ENCODE results near the gene METTL24.
"Not testable (repeated sequence)": the region's sequence is repeated elsewhere in the genome, so short reads cannot be mapped to it uniquely, and the experiment has no call there.

The METTL24 gene

DNA sequence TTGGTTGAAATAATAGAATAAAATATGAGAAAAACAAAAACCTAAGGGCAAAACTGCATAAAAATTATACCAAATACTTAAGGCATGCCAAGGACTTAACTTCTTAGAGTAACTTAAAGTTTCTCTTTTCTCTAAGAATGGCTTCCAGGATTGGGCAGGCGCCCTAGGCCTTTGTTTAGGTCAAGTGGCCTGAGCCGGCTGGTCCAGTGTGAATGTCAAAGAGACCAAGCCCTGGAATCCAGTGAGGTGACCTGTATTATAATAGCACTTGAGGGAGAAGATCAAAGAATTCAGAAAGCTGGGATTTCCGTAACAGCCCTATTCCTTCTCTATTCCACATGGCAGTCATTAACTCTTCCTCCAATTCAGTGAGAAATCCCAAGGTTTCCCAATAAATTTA is 6.6 kb downstream of the METTL24 start:
- no peaks in the 10 kb centered on the region for H3K36me3 ChIP-seq (ENCODE audit: control insufficient read depth, insufficient read depth, low read length)
- no peak overlapping the region for H3K27ac ChIP-seq (ENCODE audit: low read depth, low read length)
- peaks cover 4% of the 10 kb centered on the region for H3K27me3 ChIP-seq (ENCODE audit: control insufficient read depth, insufficient read depth, low read length)
- no peaks in the 10 kb centered on the region for H3K9me3 ChIP-seq (ENCODE audit: control insufficient read depth, insufficient read depth, low read depth, low read length)
- H3K9ac ChIP-seq (ENCODE audit: low read length): no peak overlapping the region
- no peak overlapping the region for H3K4me3 ChIP-seq (ENCODE audit: low read depth, low read length)
- H3K4me1 ChIP-seq (ENCODE audit: control insufficient read depth, insufficient read depth, low read length): peaks cover 30% of the 10 kb centered on the region

DNA sequence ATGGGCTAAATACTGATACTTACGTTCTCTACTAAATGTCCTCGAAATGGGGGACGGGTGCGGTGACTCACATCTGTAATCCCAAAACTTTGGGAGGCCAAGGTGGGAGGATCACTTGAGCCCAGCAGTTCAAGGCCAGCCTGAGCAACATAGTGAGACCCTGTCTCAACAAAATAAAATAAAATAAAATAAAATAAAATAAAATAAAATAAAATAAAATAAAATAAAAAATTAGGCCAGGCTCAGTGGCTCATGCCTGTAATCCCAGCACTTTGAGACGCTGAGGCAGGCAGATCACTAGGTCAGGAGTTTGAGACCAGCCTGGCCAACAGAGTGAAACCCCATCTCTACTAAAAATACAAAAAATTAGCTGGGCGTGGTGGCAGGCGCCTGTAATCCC is 7.6 kb downstream of the METTL24 start:
- not testable (repeated sequence) for H3K36me3 ChIP-seq (ENCODE audit: control insufficient read depth, insufficient read depth, low read length); H3K4me3 ChIP-seq (ENCODE audit: low read depth, low read length); H3K27ac ChIP-seq (ENCODE audit: low read depth, low read length); H3K9me3 ChIP-seq (ENCODE audit: control insufficient read depth, insufficient read depth, low read depth, low read length); H3K27me3 ChIP-seq (ENCODE audit: control insufficient read depth, insufficient read depth, low read length); H3K9ac ChIP-seq (ENCODE audit: low read length)
- peaks cover 23% of the 10 kb centered on the region for H3K4me1 ChIP-seq (ENCODE audit: control insufficient read depth, insufficient read depth, low read length)

DNA sequence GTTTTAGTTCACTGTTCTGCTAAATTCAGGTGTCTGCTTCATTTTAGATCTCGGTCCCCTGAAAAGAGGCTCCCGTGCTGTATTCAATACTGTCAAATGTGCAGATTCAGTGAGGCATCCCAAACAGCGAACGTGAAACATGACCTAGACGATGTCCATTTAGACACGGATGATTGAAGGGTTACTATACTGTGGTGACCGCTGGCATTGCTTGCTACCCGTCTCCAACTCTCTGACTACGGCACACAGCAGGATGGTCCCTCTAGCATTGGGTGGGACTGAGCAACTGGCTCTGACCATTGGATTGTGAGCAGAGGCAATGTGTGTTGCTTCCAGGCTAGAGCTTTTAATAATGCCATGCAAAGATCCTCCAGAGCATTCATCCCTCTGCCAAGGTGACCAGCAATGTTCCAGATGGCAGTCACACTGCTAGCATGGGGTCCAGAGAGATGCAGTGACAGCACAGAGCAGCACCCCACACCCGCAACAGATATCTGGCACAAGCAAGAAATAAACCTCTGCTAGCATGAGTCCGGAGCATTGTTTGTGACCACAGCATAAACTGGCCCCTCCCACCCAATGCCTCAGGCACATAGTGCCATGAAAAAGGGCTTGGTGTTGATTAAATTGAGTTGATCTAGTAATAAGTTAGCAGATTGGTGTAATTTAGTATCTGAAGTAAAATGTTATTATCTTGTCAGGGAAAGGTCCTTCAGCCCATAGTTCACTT is 9.0 kb downstream of the METTL24 start:
- no peak overlapping the region for H3K4me3 ChIP-seq (ENCODE audit: low read depth, low read length)
- no peaks in the 10 kb centered on the region for H3K9me3 ChIP-seq (ENCODE audit: control insufficient read depth, insufficient read depth, low read depth, low read length)
- H3K27ac ChIP-seq (ENCODE audit: low read depth, low read length): no peak overlapping the region
- H3K4me1 ChIP-seq (ENCODE audit: control insufficient read depth, insufficient read depth, low read length): peaks cover 15% of the 10 kb centered on the region
- no peak overlapping the region for H3K9ac ChIP-seq (ENCODE audit: low read length)
- no peaks in the 10 kb centered on the region for H3K27me3 ChIP-seq (ENCODE audit: control insufficient read depth, insufficient read depth, low read length)
- H3K36me3 ChIP-seq (ENCODE audit: control insufficient read depth, insufficient read depth, low read length): no peaks in the 10 kb centered on the region

- H3K4me3 ChIP-seq (ENCODE audit: low read depth, low read length): no peak overlapping the region
- no peaks in the 10 kb centered on the region for H3K36me3 ChIP-seq (ENCODE audit: control insufficient read depth, insufficient read depth, low read length)
Measured at GRCh38 chr6:110345025-110345424, 13.1 kb downstream of the METTL24 start.

GRCh38 chr6:110342759-110343158 is 15.4 kb downstream of the METTL24 start:
- no peaks in the 10 kb centered on the region for H3K9me3 ChIP-seq (ENCODE audit: control insufficient read depth, insufficient read depth, low read depth, low read length)
- no peak overlapping the region for H3K27ac ChIP-seq (ENCODE audit: low read depth, low read length)
- H3K4me3 ChIP-seq (ENCODE audit: low read depth, low read length): no peak overlapping the region
- peaks cover 12% of the 10 kb centered on the region; the same call in 1 of the 2 replicates for H3K4me1 ChIP-seq (ENCODE audit: control insufficient read depth, insufficient read depth, low read length)
- no peak overlapping the region for H3K9ac ChIP-seq (ENCODE audit: low read length)
- H3K27me3 ChIP-seq (ENCODE audit: control insufficient read depth, insufficient read depth, low read length): no peaks in the 10 kb centered on the region
- no peaks in the 10 kb centered on the region for H3K36me3 ChIP-seq (ENCODE audit: control insufficient read depth, insufficient read depth, low read length)

More at GRCh38 chr6:110345025-110345424, 13.1 kb downstream of the METTL24 start:
- Histone ChIP-seq H3K27ac (ENCODE audit: low read depth, low read length) (no peak overlapping the region), H3K4me1 (ENCODE audit: control insufficient read depth, insufficient read depth, low read length) (peaks cover 12% of the 10 kb centered on the region; the same call in 1 of the 2 replicates), H3K9me3 (ENCODE audit: control insufficient read depth, insufficient read depth, low read depth, low read length) (no peaks in the 10 kb centered on the region), H3K9ac (ENCODE audit: low read length) (no peak overlapping the region), H3K27me3 (ENCODE audit: control insufficient read depth, insufficient read depth, low read length) (no peaks in the 10 kb centered on the region)

DNA sequence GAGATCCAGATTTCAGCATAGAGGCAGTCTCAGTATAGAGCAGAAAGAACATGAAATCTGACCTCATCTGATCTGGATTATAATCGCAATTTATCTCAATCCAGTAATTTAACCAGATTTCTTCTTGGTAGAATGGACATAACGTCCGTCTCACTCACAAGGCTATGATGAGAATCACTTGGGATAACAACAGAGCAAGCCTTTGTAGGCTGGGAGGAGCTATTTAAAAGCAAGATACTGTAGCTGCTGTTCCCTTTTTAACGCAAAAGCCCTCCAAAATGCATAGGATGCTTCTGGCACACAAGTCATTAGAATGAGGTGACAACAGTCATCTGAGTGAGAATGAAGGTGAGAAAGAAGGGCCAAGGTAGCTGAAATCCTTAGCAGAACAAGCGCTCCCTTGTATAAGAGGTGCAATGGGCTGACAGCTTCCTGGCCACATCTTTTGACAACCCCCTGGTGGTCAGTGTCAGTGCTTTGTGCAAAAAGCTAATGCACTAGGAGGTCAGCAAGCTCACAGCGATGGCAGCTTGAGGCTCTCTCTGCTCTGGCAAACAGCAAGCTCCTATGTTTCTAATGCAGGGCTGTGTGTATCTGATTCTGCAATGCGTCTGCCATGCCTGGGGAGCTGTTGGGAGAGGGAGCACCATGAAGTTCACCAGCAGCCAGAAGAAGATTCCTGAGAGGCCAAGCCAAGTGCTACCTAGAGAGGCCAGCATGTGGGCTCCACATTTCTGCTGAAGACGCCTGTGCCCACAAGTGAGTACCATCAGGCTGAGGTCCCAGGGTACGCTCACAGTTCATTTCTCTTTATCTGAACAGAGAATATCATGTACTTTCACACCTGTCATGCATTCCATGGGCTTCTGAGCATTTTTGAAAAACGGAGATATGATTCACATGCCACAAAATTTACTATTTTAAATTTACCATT is 16.2 kb downstream of the METTL24 start:
- H3K9ac ChIP-seq (ENCODE audit: low read length): no peak overlapping the region
- H3K4me1 ChIP-seq (ENCODE audit: control insufficient read depth, insufficient read depth, low read length): peaks cover 12% of the 10 kb centered on the region; the same call in 1 of the 2 replicates
- no peak overlapping the region for H3K27ac ChIP-seq (ENCODE audit: low read depth, low read length)
- H3K9me3 ChIP-seq (ENCODE audit: control insufficient read depth, insufficient read depth, low read depth, low read length): no peaks in the 10 kb centered on the region
- no peak overlapping the region for H3K4me3 ChIP-seq (ENCODE audit: low read depth, low read length)
- no peaks in the 10 kb centered on the region for H3K27me3 ChIP-seq (ENCODE audit: control insufficient read depth, insufficient read depth, low read length)
- H3K36me3 ChIP-seq (ENCODE audit: control insufficient read depth, insufficient read depth, low read length): no peaks in the 10 kb centered on the region

- H3K9me3 ChIP-seq (ENCODE audit: control insufficient read depth, insufficient read depth, low read depth, low read length): no peaks in the 10 kb centered on the region
- no peak overlapping the region for H3K9ac ChIP-seq (ENCODE audit: low read length)
- no peak overlapping the region for H3K27ac ChIP-seq (ENCODE audit: low read depth, low read length)
- H3K27me3 ChIP-seq (ENCODE audit: control insufficient read depth, insufficient read depth, low read length): no peaks in the 10 kb centered on the region
- H3K4me1 ChIP-seq (ENCODE audit: control insufficient read depth, insufficient read depth, low read length): peaks cover 12% of the 10 kb centered on the region; the same call in 1 of the 2 replicates
- H3K36me3 ChIP-seq (ENCODE audit: control insufficient read depth, insufficient read depth, low read length): no peaks in the 10 kb centered on the region
- no peak overlapping the region for H3K4me3 ChIP-seq (ENCODE audit: low read depth, low read length)
Measured at GRCh38 chr6:110341067-110341466, 17.1 kb downstream of the METTL24 start.

DNA sequence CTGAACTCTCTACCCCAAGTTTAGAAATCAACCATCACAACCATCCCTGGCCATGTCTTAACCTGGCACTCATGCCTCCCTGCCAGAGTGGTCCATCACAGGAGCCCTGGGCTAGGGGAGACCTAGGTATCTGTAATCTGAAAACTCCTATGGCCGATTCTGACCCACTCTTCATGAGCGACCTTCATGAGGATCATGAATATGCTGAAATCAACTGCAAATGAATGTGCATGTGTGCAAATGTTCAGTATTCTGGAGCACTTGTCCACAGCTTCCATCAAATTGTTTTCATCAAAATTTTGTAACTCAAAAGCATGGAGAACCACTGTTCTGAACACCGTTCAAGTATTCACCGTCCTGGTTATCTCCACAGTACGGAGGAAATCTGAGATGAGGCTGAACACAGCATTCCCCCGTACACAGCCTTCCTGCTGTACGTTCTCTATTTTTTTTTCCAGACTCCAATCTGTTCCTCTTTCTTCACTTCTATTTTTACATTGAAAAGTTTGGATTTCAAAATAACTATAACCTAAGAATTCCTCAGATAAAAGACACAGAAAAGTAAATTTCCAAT is 17.7 kb downstream of the METTL24 start:
- H3K9ac ChIP-seq (ENCODE audit: low read length): no peak overlapping the region
- no peak overlapping the region for H3K27ac ChIP-seq (ENCODE audit: low read depth, low read length)
- no peaks in the 10 kb centered on the region for H3K9me3 ChIP-seq (ENCODE audit: control insufficient read depth, insufficient read depth, low read depth, low read length)
- H3K36me3 ChIP-seq (ENCODE audit: control insufficient read depth, insufficient read depth, low read length): no peaks in the 10 kb centered on the region
- no peaks in the 10 kb centered on the region for H3K27me3 ChIP-seq (ENCODE audit: control insufficient read depth, insufficient read depth, low read length)
- no peak overlapping the region for H3K4me3 ChIP-seq (ENCODE audit: low read depth, low read length)
- H3K4me1 ChIP-seq (ENCODE audit: control insufficient read depth, insufficient read depth, low read length): peaks cover 12% of the 10 kb centered on the region; the same call in 1 of the 2 replicates

- H3K36me3 ChIP-seq (ENCODE audit: control insufficient read depth, insufficient read depth, low read length): no peaks in the 10 kb centered on the region
- H3K27ac ChIP-seq (ENCODE audit: low read depth, low read length): no peak overlapping the region
- H3K9me3 ChIP-seq (ENCODE audit: control insufficient read depth, insufficient read depth, low read depth, low read length): no peaks in the 10 kb centered on the region
- no peaks in the 10 kb centered on the region for H3K27me3 ChIP-seq (ENCODE audit: control insufficient read depth, insufficient read depth, low read length)
- H3K4me3 ChIP-seq (ENCODE audit: low read depth, low read length): no peak overlapping the region
- H3K9ac ChIP-seq (ENCODE audit: low read length): no peak overlapping the region
- peaks cover 12% of the 10 kb centered on the region; the same call in 1 of the 2 replicates for H3K4me1 ChIP-seq (ENCODE audit: control insufficient read depth, insufficient read depth, low read length)
Measured at GRCh38 chr6:110338820-110339470, 19.2 kb downstream of the METTL24 start.

DNA sequence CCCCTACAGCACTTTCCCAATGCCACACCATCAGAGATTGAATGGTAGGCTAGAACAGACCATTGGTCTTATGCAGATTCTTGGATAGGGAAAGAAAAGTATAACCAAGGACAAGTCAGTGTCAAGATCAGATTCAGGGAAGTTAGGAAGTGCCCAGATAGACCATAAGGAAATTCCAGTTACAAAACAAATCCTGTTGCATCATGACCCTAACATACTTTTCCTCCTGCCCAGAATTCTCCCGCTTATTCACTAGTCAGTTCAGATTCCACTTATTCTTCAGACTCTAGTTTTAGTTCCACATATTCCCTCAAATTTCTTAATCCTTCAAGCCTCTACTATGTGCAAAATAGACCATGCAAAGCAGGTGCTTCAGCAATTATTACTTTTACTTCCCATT is 20.7 kb downstream of the METTL24 start:
- Histone ChIP-seq H3K4me3 (ENCODE audit: low read depth, low read length) (no peak overlapping the region), H3K4me1 (ENCODE audit: control insufficient read depth, insufficient read depth, low read length) (peaks cover 8% of the 10 kb centered on the region; the same call in 1 of the 2 replicates), H3K9ac (ENCODE audit: low read length) (no peak overlapping the region), H3K36me3 (ENCODE audit: control insufficient read depth, insufficient read depth, low read length) (no peaks in the 10 kb centered on the region), H3K9me3 (ENCODE audit: control insufficient read depth, insufficient read depth, low read depth, low read length) (no peaks in the 10 kb centered on the region), H3K27me3 (ENCODE audit: control insufficient read depth, insufficient read depth, low read length) (no peaks in the 10 kb centered on the region), H3K27ac (ENCODE audit: low read depth, low read length) (no peak overlapping the region)

All from HUES6 (cell line).